Osteoblast (primary cell): Measurements from ENCODE around the gene FREM2. TPM values are rescaled to one million over a fixed set of nuclear protein-coding genes. Genes with fewer than 3 reads are reported as not detected.

Experiments
- DNase-seq: peaks from one replicate; pipeline ENCODE4 v3.0.0; 2011; ENCODE audit warnings: low spot score, mixed read lengths; ENCODE audit not compliant: insufficient read length; ENCODE audit errors: missing footprints
- H2AFZ ChIP-seq: 2 replicates; pipeline ENCODE4 v1.6.0; 2011; ENCODE audit warnings: mild to moderate bottlenecking, low read length
- H3K27ac ChIP-seq: 2 replicates; pipeline ENCODE4 v1.5.1; 2011; ENCODE audit warnings: mild to moderate bottlenecking, low read depth, low read length, moderate library complexity
- H3K27me3 ChIP-seq: 2 replicates; pipeline ENCODE4 v1.6.0; 2012; ENCODE audit warnings: mild to moderate bottlenecking, control low read depth, inconsistent platforms, low read length, moderate library complexity; ENCODE audit not compliant: insufficient read depth
- H3K36me3 ChIP-seq: 2 replicates; pipeline ENCODE4 v1.5.1; 2011; ENCODE audit warnings: mild to moderate bottlenecking, low read length, control low read depth, moderate library complexity; ENCODE audit not compliant: insufficient read depth
- H3K4me1 ChIP-seq: 2 replicates; pipeline ENCODE4 v1.5.1; 2011; ENCODE audit warnings: mild to moderate bottlenecking, low read length, control low read depth, moderate library complexity; ENCODE audit not compliant: insufficient read depth
- H3K4me2 ChIP-seq: 2 replicates; pipeline ENCODE4 v1.6.0; 2011; ENCODE audit warnings: mild to moderate bottlenecking, low read length; ENCODE audit not compliant: insufficient read depth
- H3K4me3 ChIP-seq: fragments of 200-600 bp; sonication (generic); 3 replicates; pipeline ENCODE4 v1.5.1; 2012; ENCODE audit warnings: mild to moderate bottlenecking, low read length, inconsistent platforms; ENCODE audit not compliant: insufficient read depth
- H3K79me2 ChIP-seq: 2 replicates; pipeline ENCODE4 v1.6.0; 2012; ENCODE audit warnings: mild to moderate bottlenecking, low read length, control low read depth, inconsistent platforms; ENCODE audit not compliant: insufficient read depth
- H3K9me3 ChIP-seq: 2 replicates; pipeline ENCODE4 v1.5.1; 2011; ENCODE audit warnings: low read depth, low read length, control low read depth
- H4K20me1 ChIP-seq: 2 replicates; pipeline ENCODE4 v1.6.0; 2012; ENCODE audit warnings: mild to moderate bottlenecking, low read length, control low read depth; ENCODE audit not compliant: insufficient read depth
- CTCF ChIP-seq: IDR thresholded peaks from 2 replicates; pipeline ENCODE4 v1.5.1; 2011; ENCODE audit warnings: mild to moderate bottlenecking, low read depth, low read length, moderate library complexity; ENCODE audit errors: extremely low read depth
- total RNA-seq: library from RNA; depleted of rRNA; stranded (reverse); fragments of >200 nt; gene quantifications from 2 replicates; pipeline ENCODE4 v1.2.3, GENCODE V29; 2012

Gene FREM2
- total RNA-seq, 1 donor = not detected

GRCh38 chr13:38661010-38661675, 25.7 kb upstream of the FREM2 start:
- DNase-seq = peak; percentile 19
- Histone ChIP-seq H3K4me1 (no peaks in the 10 kb centered on the region), H3K27me3 (no peaks in the 10 kb centered on the region), H3K4me2 (no peak overlapping the region), H3K9me3 (no peaks in the 10 kb centered on the region), H2AFZ (no peak overlapping the region), H4K20me1 (no peaks in the 10 kb centered on the region), H3K4me3 (no peak overlapping the region), H3K27ac (no peak overlapping the region), H3K36me3 (no peaks in the 10 kb centered on the region), H3K79me2 (no peaks in the 10 kb centered on the region)
- no peak for TF ChIP-seq CTCF

GRCh38 chr13:38662362-38662761, 24.5 kb upstream of the FREM2 start:
- no peaks in the 10 kb centered on the region for H3K27me3 ChIP-seq
- H3K27ac ChIP-seq = no peak overlapping the region
- no peak overlapping the region for H3K4me2 ChIP-seq
- TF ChIP-seq CTCF = no peak
- no peaks in the 10 kb centered on the region for H3K36me3 ChIP-seq
- no peak for DNase-seq
- H3K4me3 ChIP-seq = no peak overlapping the region
- H3K9me3 ChIP-seq = no peaks in the 10 kb centered on the region
- H3K4me1 ChIP-seq = no peaks in the 10 kb centered on the region
- H2AFZ ChIP-seq = no peak overlapping the region
- no peaks in the 10 kb centered on the region for H3K79me2 ChIP-seq
- no peaks in the 10 kb centered on the region for H4K20me1 ChIP-seq

- Histone ChIP-seq H3K4me1 (no peaks in the 10 kb centered on the region), H4K20me1 (no peaks in the 10 kb centered on the region), H3K4me3 (no peak overlapping the region), H3K9me3 (no peaks in the 10 kb centered on the region), H2AFZ (no peak overlapping the region), H3K36me3 (no peaks in the 10 kb centered on the region), H3K27me3 (no peaks in the 10 kb centered on the region), H3K79me2 (no peaks in the 10 kb centered on the region), H3K27ac (no peak overlapping the region), H3K4me2 (no peak overlapping the region)
- TF ChIP-seq CTCF = no peak
- DNase-seq = no peak
Measured at GRCh38 chr13:38664906-38665305, 22.0 kb upstream of the FREM2 start.

- Histone ChIP-seq H2AFZ (no peak overlapping the region), H4K20me1 (no peaks in the 10 kb centered on the region), H3K79me2 (no peaks in the 10 kb centered on the region), H3K9me3 (no peaks in the 10 kb centered on the region), H3K27me3 (no peaks in the 10 kb centered on the region), H3K4me3 (no peak overlapping the region), H3K4me1 (no peaks in the 10 kb centered on the region), H3K36me3 (no peaks in the 10 kb centered on the region), H3K4me2 (no peak overlapping the region), H3K27ac (no peak overlapping the region)
- TF ChIP-seq CTCF = no peak
- no peak for DNase-seq
Measured at GRCh38 chr13:38667526-38668109, 19.3 kb upstream of the FREM2 start.
